ENCODE results near the gene UBE2R2. TPM values are rescaled to one million over a fixed set of nuclear protein-coding genes. Genes with fewer than 3 reads are reported as not detected.

UBE2R2 gene
- total RNA-seq, 1 donor from 2014 or later, result 57.7 TPM

DNA sequence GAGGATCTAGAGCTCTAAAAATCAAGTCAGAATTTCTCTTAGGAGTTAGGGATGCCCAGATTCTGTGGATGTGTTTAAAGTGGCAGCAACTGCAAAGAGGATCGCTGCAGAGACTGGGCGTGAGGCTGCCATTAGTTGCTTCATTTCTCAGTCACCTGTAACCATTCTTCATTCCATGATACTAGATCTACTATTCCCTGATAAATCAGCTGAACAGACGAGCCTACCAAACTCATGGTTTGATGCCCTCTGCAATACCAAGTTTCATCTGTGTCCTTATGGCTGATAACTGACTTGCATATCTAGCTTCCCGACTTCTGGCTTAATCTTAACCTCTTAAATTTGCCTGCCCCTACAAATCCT lies 33.3 kb downstream of the UBE2R2 start:
- H3K27me3 Mint-ChIP-seq (ENCODE audit: unreplicated experiment), result peaks cover 2% of the 10 kb centered on the region
- no peaks in the 10 kb centered on the region for H3K9me3 Mint-ChIP-seq (ENCODE audit: unreplicated experiment)
- H3K4me3 Mint-ChIP-seq (ENCODE audit: unreplicated experiment), result no peak overlapping the region
- H3K4me1 Mint-ChIP-seq (ENCODE audit: unreplicated experiment), result peaks cover under 1% of the 10 kb centered on the region
- no peak for TF ChIP-seq CTCF (IDR thresholded peaks at IDR 0.05; ENCODE audit: unreplicated experiment)
- peak overlapping the region; percentile 76 for H3K27ac Mint-ChIP-seq (ENCODE audit: unreplicated experiment)
- no peak for DNase-seq (ENCODE audit: low spot score)
- no peaks in the 10 kb centered on the region for H3K36me3 Mint-ChIP-seq (ENCODE audit: low read depth, unreplicated experiment)

- peaks cover 2% of the 10 kb centered on the region for H3K27me3 Mint-ChIP-seq (ENCODE audit: unreplicated experiment)
- peaks cover 3% of the 10 kb centered on the region for H3K4me1 Mint-ChIP-seq (ENCODE audit: unreplicated experiment)
- no peak for DNase-seq (ENCODE audit: low spot score)
- TF ChIP-seq CTCF (IDR thresholded peaks at IDR 0.05; ENCODE audit: unreplicated experiment), result no peak
- no peaks in the 10 kb centered on the region for H3K36me3 Mint-ChIP-seq (ENCODE audit: low read depth, unreplicated experiment)
- no peaks in the 10 kb centered on the region for H3K9me3 Mint-ChIP-seq (ENCODE audit: unreplicated experiment)
- H3K4me3 Mint-ChIP-seq (ENCODE audit: unreplicated experiment), result no peak overlapping the region
- no peak overlapping the region for H3K27ac Mint-ChIP-seq (ENCODE audit: unreplicated experiment)
Observed at GRCh38 chr9:33850677-33851076, 33.7 kb downstream of the UBE2R2 start.

DNA sequence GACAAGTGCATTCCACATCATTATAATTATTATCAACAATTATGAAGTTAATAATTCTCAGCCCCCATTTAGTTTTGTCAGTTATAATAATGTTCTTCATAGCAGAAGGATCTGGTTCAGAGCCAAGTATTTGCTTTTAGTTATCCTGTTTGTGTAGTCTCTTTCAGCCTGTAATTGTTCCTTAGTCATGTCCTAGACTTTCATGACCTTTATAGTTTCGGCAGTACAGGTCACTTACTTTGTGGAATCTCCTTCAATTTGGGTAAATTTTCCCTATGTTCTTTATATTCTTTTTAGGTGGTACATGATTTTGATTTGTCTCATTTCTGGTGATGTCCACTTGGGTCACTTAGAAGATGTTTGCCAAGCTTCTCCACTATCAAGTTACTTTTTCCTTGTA lies 34.3 kb downstream of the UBE2R2 start:
- no peaks in the 10 kb centered on the region for H3K27me3 Mint-ChIP-seq (ENCODE audit: unreplicated experiment)
- H3K9me3 Mint-ChIP-seq (ENCODE audit: unreplicated experiment), result no peaks in the 10 kb centered on the region
- H3K4me3 Mint-ChIP-seq (ENCODE audit: unreplicated experiment), result no peak overlapping the region
- no peaks in the 10 kb centered on the region for H3K36me3 Mint-ChIP-seq (ENCODE audit: low read depth, unreplicated experiment)
- H3K27ac Mint-ChIP-seq (ENCODE audit: unreplicated experiment), result no peak overlapping the region
- TF ChIP-seq CTCF (IDR thresholded peaks at IDR 0.05; ENCODE audit: unreplicated experiment), result no peak
- H3K4me1 Mint-ChIP-seq (ENCODE audit: unreplicated experiment), result peaks cover 3% of the 10 kb centered on the region
- no peak for DNase-seq (ENCODE audit: low spot score)

GRCh38 chr9:33852216-33852826 lies 35.4 kb downstream of the UBE2R2 start:
- Mint-ChIP-seq H3K9me3 (ENCODE audit: unreplicated experiment) (no peaks in the 10 kb centered on the region), H3K27me3 (ENCODE audit: unreplicated experiment) (no peaks in the 10 kb centered on the region), H3K4me3 (ENCODE audit: unreplicated experiment) (no peak overlapping the region), H3K27ac (ENCODE audit: unreplicated experiment) (no peak overlapping the region), H3K36me3 (ENCODE audit: low read depth, unreplicated experiment) (no peaks in the 10 kb centered on the region), H3K4me1 (ENCODE audit: unreplicated experiment) (peaks cover 3% of the 10 kb centered on the region)
- TF ChIP-seq CTCF (IDR thresholded peaks at IDR 0.05; ENCODE audit: unreplicated experiment), result peak; percentile 43
- DNase-seq (ENCODE audit: low spot score), result peak; percentile 37

DNA sequence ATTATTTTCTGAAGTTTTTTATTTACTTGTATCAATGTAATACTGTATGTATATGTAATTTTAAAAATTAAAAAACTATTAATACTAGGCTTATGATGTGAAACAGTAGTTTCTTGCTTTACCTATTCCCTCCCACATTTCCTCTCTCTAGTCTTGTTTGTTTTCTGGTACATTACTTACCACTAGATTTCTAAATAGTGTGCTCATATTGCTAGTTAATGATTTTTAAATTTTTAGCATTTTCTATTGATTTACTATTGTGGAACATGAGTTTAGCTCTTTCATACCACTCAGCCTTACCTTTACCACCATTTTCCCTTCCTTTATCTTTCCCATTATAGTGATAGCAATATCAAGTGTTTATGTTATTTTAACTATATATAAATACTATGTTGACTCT lies 39.3 kb downstream of the UBE2R2 start:
- no peaks in the 10 kb centered on the region for H3K9me3 Mint-ChIP-seq (ENCODE audit: unreplicated experiment)
- peaks cover 8% of the 10 kb centered on the region for H3K4me1 Mint-ChIP-seq (ENCODE audit: unreplicated experiment)
- H3K27me3 Mint-ChIP-seq (ENCODE audit: unreplicated experiment), result no peaks in the 10 kb centered on the region
- H3K4me3 Mint-ChIP-seq (ENCODE audit: unreplicated experiment), result no peak overlapping the region
- no peak for TF ChIP-seq CTCF (IDR thresholded peaks at IDR 0.05; ENCODE audit: unreplicated experiment)
- H3K27ac Mint-ChIP-seq (ENCODE audit: unreplicated experiment), result no peak overlapping the region
- DNase-seq (ENCODE audit: low spot score), result no peak
- H3K36me3 Mint-ChIP-seq (ENCODE audit: low read depth, unreplicated experiment), result no peaks in the 10 kb centered on the region
